ENCODE measurements around the gene SPATC1L.

DNA sequence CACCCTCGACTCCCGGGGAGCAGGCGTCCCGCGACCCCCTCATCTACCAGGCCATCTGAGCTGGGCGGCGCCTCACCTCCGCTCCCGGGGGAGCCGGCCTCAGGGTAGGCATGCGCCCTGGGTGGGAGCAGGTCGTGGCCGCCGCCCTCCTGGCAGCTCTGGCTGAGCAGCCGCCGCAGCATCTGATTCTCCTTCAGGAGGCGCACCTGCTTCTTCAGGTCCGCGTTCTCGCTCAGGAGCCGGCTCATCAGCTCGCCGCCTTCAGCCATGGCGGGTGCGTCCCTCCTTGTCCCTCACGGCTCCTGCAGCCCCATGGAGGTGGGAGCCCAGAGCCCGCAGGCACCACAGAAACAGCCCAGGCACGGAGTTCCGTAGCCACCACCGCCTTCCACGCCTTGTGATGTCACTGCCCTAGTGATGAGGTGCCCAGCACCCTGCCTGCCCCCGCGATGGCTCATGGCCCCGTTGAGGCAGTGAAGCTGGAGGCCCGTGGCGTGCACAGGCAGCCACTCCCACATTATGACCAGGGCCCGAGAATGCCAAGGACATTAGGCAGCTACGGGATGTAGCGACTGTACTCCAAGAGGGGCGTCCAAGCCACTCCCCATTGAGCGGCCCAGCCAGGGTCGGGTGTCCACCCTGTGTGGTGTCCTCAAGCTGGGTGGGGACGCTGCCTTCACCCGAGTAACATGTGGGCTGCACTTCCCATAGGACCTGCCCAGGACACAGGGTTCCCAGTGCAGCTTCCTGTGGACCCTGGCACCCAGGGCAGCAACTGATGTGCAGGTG lies 1.5 kb downstream of the SPATC1L start:
- TF ChIP-seq EZH2 (IDR thresholded peaks at IDR 0.05; ENCODE audit: borderline replicate concordance, insufficient read depth, low read length, poor library complexity, severe bottlenecking) = no peak
- TF ChIP-seq MXI1 (conservative IDR thresholded peaks at IDR 0.05; ENCODE audit: poor library complexity, severe bottlenecking) = no peak
- TF ChIP-seq, protein P1, sequence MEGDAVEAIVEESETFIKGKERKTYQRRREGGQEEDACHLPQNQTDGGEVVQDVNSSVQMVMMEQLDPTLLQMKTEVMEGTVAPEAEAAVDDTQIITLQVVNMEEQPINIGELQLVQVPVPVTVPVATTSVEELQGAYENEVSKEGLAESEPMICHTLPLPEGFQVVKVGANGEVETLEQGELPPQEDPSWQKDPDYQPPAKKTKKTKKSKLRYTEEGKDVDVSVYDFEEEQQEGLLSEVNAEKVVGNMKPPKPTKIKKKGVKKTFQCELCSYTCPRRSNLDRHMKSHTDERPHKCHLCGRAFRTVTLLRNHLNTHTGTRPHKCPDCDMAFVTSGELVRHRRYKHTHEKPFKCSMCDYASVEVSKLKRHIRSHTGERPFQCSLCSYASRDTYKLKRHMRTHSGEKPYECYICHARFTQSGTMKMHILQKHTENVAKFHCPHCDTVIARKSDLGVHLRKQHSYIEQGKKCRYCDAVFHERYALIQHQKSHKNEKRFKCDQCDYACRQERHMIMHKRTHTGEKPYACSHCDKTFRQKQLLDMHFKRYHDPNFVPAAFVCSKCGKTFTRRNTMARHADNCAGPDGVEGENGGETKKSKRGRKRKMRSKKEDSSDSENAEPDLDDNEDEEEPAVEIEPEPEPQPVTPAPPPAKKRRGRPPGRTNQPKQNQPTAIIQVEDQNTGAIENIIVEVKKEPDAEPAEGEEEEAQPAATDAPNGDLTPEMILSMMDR (IDR thresholded peaks at IDR 0.05; ENCODE audit: poor library complexity, severe bottlenecking) = no peak
- TF ChIP-seq TAF1 (IDR thresholded peaks at IDR 0.05; ENCODE audit: low read depth) = no peak
- TF ChIP-seq SMC3 (conservative IDR thresholded peaks at IDR 0.05; ENCODE audit: poor library complexity) = no peak
